H1 (cell line): ENCODE measurements around the gene NOXO1. TPM values are rescaled to one million over a fixed set of nuclear protein-coding genes. Genes with fewer than 3 reads are reported as not detected.

Experiments used
- CHD1 ChIP-seq: IDR thresholded peaks from 2 replicates; pipeline ENCODE4 v1.6.1; 2012; ENCODE audit warnings: low read depth, low read length, improper control_type of control experiment
- EP300 ChIP-seq, 2 experiments: IDR thresholded peaks; 1 replicate in 1 of 2; 2 replicates in 1 of 2; pipeline ENCODE4 v1.6.1; 2011 to 2012; ENCODE audit warnings: low read depth in 2 of 2, low read length in 2 of 2, mild to moderate bottlenecking in 2 of 2, borderline replicate concordance in 1 of 2, inconsistent platforms in 1 of 2, moderate library complexity in 1 of 2
- EZH2 ChIP-seq: fragments of 200-600 bp; sonication (generic); IDR thresholded peaks from 2 replicates; pipeline ENCODE4 v1.7.1; 2012; ENCODE audit warnings: low read depth, mild to moderate bottlenecking, moderate library complexity, low read length, inconsistent platforms; ENCODE audit not compliant: severe bottlenecking
- MAFK ChIP-seq: IDR thresholded peaks from 2 replicates; pipeline ENCODE4 v1.6.1; 2012; ENCODE audit warnings: low read depth, mild to moderate bottlenecking, improper control_type of control experiment, low read length
- polyA plus RNA-seq, 7 experiments: library from polyadenylated mRNA; depleted of rRNA in 3 of 7; stranded (reverse) in 5 of 7; unstranded in 2 of 7; fragments of >200 nt in 5 of 7; fragments of 200-250 nt in 2 of 7; gene quantifications; 1 replicate in 5 of 7; 2 replicates in 1 of 7; 4 replicates in 1 of 7; pipeline versions ENCODE4 v1.2.1 to v1.2.3, GENCODE V29; 2011 to 2013; ENCODE audit warnings: missing spikeins in 2 of 7, mixed read lengths in 2 of 7
- total RNA-seq: library from RNA; stranded (reverse); fragmentation: NEBNext Ultra II Directional; extraction: Animal tissue kit (Norgen Biotek cat#: 25700); gene quantifications from 2 replicates; pipeline ENCODE4 v1.2.1, GENCODE V29; 2021

NOXO1 gene
- total and polyA plus RNA-seq, 2 of the 8 experiments (the other 6 are each of a cell fraction or from before 2014, with no cell fraction given): 1.3 to 2.5 TPM

- TF ChIP-seq CHD1 (no peak), MAFK (no peak), EZH2 (no peak), EP300 (IDR thresholded peaks at IDR 0.05; ENCODE audit: borderline replicate concordance in 1 of 2, low read depth in 2 of 2, low read length in 2 of 2) (no peak)
Measured at GRCh38 chr16:1945559-1946391, 35.5 kb downstream of the NOXO1 start (continued).
